Endodermal cell (in vitro differentiated cells): ENCODE measurements around the gene FCAR. TPM values are rescaled to one million over a fixed set of nuclear protein-coding genes. Genes with fewer than 3 reads are reported as not detected.
"Not testable (repeated sequence)": the region's sequence is repeated elsewhere in the genome, so short reads cannot be mapped to it uniquely, and the experiment has no call there.

ENCODE experiments used
- DNase-seq: peaks from one replicate; pipeline ENCODE4 v3.0.0-alpha.2; 2017
- H3K27ac ChIP-seq: 2 replicates; pipeline ENCODE4 v1.5.1; 2013; ENCODE audit warnings: mild to moderate bottlenecking, low read depth, low read length, moderate library complexity
- H3K27me3 ChIP-seq: 2 replicates; pipeline ENCODE4 v1.6.1; 2013; ENCODE audit warnings: mild to moderate bottlenecking, low read length, moderate library complexity; ENCODE audit not compliant: insufficient read depth, control insufficient read depth, poor library complexity, severe bottlenecking
- H3K36me3 ChIP-seq: 2 replicates; pipeline ENCODE4 v1.7.0; 2013; ENCODE audit warnings: mild to moderate bottlenecking, low read length, moderate library complexity; ENCODE audit not compliant: control insufficient read depth, insufficient read depth
- H3K4me1 ChIP-seq: one replicate; pipeline ENCODE4 v1.7.0; 2013; ENCODE audit warnings: low read length; ENCODE audit not compliant: control insufficient read depth, insufficient read depth
- H3K4me3 ChIP-seq: 2 replicates; pipeline ENCODE4 v1.5.1; 2013; ENCODE audit warnings: mild to moderate bottlenecking, low read length, moderate library complexity
- H3K9ac ChIP-seq: 2 replicates; pipeline ENCODE4 v1.6.1; 2013; ENCODE audit warnings: mild to moderate bottlenecking, low read length, moderate library complexity; ENCODE audit not compliant: poor library complexity, severe bottlenecking; ENCODE audit errors: extremely low read depth
- H3K9me3 ChIP-seq: 2 replicates; pipeline ENCODE4 v1.6.1; 2013; ENCODE audit warnings: mild to moderate bottlenecking, low read length, moderate library complexity; ENCODE audit not compliant: control insufficient read depth
- H3K27ac Mint-ChIP-seq: 2 replicates; pipeline ENCODE4 v1.8.0; 2020; ENCODE audit warnings: mixed read lengths
- H3K27me3 Mint-ChIP-seq: 2 replicates; pipeline ENCODE4 v1.8.0; 2021; ENCODE audit warnings: mild to moderate bottlenecking, mixed read lengths; ENCODE audit not compliant: insufficient read depth
- H3K36me3 Mint-ChIP-seq: 2 replicates; pipeline ENCODE4 v1.8.0; 2020; ENCODE audit warnings: low read depth, mixed read lengths
- H3K4me1 Mint-ChIP-seq: 2 replicates; pipeline ENCODE4 v1.8.0; 2020; ENCODE audit warnings: mixed read lengths
- H3K4me3 Mint-ChIP-seq: 2 replicates; pipeline ENCODE4 v1.8.0; 2020; ENCODE audit warnings: mild to moderate bottlenecking, moderate library complexity, mixed read lengths
- H3K9me3 Mint-ChIP-seq: 2 replicates; pipeline ENCODE4 v1.8.0; 2020; ENCODE audit warnings: mild to moderate bottlenecking, mixed read lengths
- CTCF ChIP-seq: fragments of 200-600 bp; sonication (generic); conservative IDR thresholded peaks from 2 replicates; pipeline ENCODE4 v1.5.0; 2021; ENCODE audit warnings: antibody characterized with exemption, mild to moderate bottlenecking
- WGBS, 2 experiments: methylation state at CpG; one replicate each; pipeline versions ENCODE4 v1.1.5 to v1.1.7; 2013; ENCODE audit warnings: missing lambda C conversion rate in 2 of 2, mixed read lengths in 1 of 2; ENCODE audit not compliant: insufficient coverage in 1 of 2, insufficient read length in 1 of 2; 5-methylcytosine and 5-hydroxymethylcytosine counted together
- long read RNA-seq, 4 experiments: library from polyadenylated mRNA in 2 of 4; library from RNA in 1 of 4; library from capped mRNA in 1 of 4; stranded (forward) in 3 of 4; unstranded in 1 of 4; transcript quantifications; one replicate each; pipeline ENCODE4 v2.0.0, GENCODE V29; 2020 to 2021; ENCODE audit warnings: inconsistent platforms in 1 of 4
- polyA plus RNA-seq, 2 experiments: library from polyadenylated mRNA; stranded (reverse); fragments of 50-300 nt; gene quantifications; one replicate each; pipeline ENCODE4 v1.2.3, GENCODE V29; 2013
- total RNA-seq, 2 donors: library from RNA; stranded (reverse); fragmentation: NEBNext Ultra II Directional in 1 of 2; extraction: Animal tissue kit (Norgen Biotek cat#: 25700) in 1 of 2; gene quantifications; 2 replicates in 1 of 2; 3 replicates in 1 of 2; pipeline ENCODE4 v1.2.1, GENCODE V29; 2021

FCAR gene
- not detected for total RNA-seq
- not detected for polyA plus RNA-seq (2013, experiment 1 of 2)
- not detected for polyA plus RNA-seq (2013, experiment 2 of 2)
- long read RNA-seq, experiment 1: 0 reads
- long read RNA-seq, experiment 2: 0 reads
- long read RNA-seq, experiment 3: 0 reads
- long read RNA-seq, experiment 4: 0 reads

GRCh38 chr19:54873990-54874389, at the start of gene FCAR:
FCAR (plus strand) TSS chr19:54874235; CDS start chr19:54874290, 55 bp downstream.
- Mint-ChIP-seq H3K9me3 (no peaks in the 10 kb centered on the region), H3K27ac (no peak within 1 kb of the TSS), H3K4me3 (no peak within 1 kb of the TSS), H3K36me3 (no peaks in the 10 kb centered on the region), H3K4me1 (peaks cover 8% of the 10 kb centered on the region), H3K27me3 (peaks cover 21% of the 10 kb centered on the region)
- no peaks in the 10 kb centered on the region for H3K9me3 ChIP-seq
- no peak for TF ChIP-seq CTCF
- no peaks in the 10 kb centered on the region for H3K36me3 ChIP-seq
- 75 to 80% methylated on average over 6 to 8 of the region's 8 CpGs for WGBS, 2 experiments
- H3K4me3 ChIP-seq: no peak within 1 kb of the TSS
- no peaks in the 10 kb centered on the region for H3K4me1 ChIP-seq
- DNase-seq: no peak
- H3K27ac ChIP-seq: no peak within 1 kb of the TSS
- H3K9ac ChIP-seq: no peak within 1 kb of the TSS
- H3K27me3 ChIP-seq: peaks cover 16% of the 10 kb centered on the region

GRCh38 chr19:54824416-54824815, 49.6 kb upstream of the FCAR start:
- H3K4me3 ChIP-seq, H3K4me3 Mint-ChIP-seq, H3K4me1 ChIP-seq, H3K27ac Mint-ChIP-seq, DNase-seq, H3K4me1 Mint-ChIP-seq, H3K36me3 ChIP-seq, H3K27me3 Mint-ChIP-seq, H3K36me3 Mint-ChIP-seq, H3K9me3 ChIP-seq, H3K27ac ChIP-seq, H3K27me3 ChIP-seq, H3K9ac ChIP-seq: not testable (repeated sequence)
- 33 to 62% methylated on average over 1 to 4 of the region's 4 CpGs for WGBS, 2 experiments
- H3K9me3 Mint-ChIP-seq: peaks cover 81% of the 10 kb centered on the region

GRCh38 chr19:54825326-54825725, 48.7 kb upstream of the FCAR start:
- H3K4me1 ChIP-seq, H3K4me3 ChIP-seq, DNase-seq, H3K36me3 ChIP-seq, H3K4me3 Mint-ChIP-seq, H3K27me3 ChIP-seq, H3K36me3 Mint-ChIP-seq, H3K9ac ChIP-seq, H3K27ac Mint-ChIP-seq, H3K9me3 ChIP-seq, H3K4me1 Mint-ChIP-seq, H3K27ac ChIP-seq, H3K27me3 Mint-ChIP-seq: not testable (repeated sequence)
- H3K9me3 Mint-ChIP-seq: peaks cover 78% of the 10 kb centered on the region
- 66 to 69% methylated on average over 3 to 5 of the region's 7 CpGs for WGBS, 2 experiments

- H3K36me3 ChIP-seq, H3K4me3 Mint-ChIP-seq, H3K4me3 ChIP-seq, H3K27me3 Mint-ChIP-seq, H3K9ac ChIP-seq, H3K4me1 Mint-ChIP-seq, H3K9me3 ChIP-seq, H3K27me3 ChIP-seq, H3K27ac Mint-ChIP-seq, H3K27ac ChIP-seq, H3K4me1 ChIP-seq, DNase-seq, H3K36me3 Mint-ChIP-seq: not testable (repeated sequence)
- WGBS, 2 experiments: 65 to 73% methylated on average over 3 to 6 of the region's 8 CpGs
- H3K9me3 Mint-ChIP-seq: peaks cover 73% of the 10 kb centered on the region
These were observed 46.0 kb upstream of the FCAR start for GRCh38 chr19:54828064-54828463.

- H3K27me3 ChIP-seq, H3K4me3 ChIP-seq, H3K9ac ChIP-seq, H3K4me1 ChIP-seq, DNase-seq, H3K27me3 Mint-ChIP-seq, H3K4me3 Mint-ChIP-seq, H3K27ac Mint-ChIP-seq, H3K27ac ChIP-seq, H3K36me3 ChIP-seq, H3K36me3 Mint-ChIP-seq, H3K4me1 Mint-ChIP-seq: not testable (repeated sequence)
- H3K9me3 ChIP-seq: peaks cover 21% of the 10 kb centered on the region
- H3K9me3 Mint-ChIP-seq: peaks cover 72% of the 10 kb centered on the region
- 87 to 89% methylated on average over 1 to 14 of the region's 14 CpGs for WGBS, 2 experiments
These were observed 41.5 kb upstream of the FCAR start, which contains the start of gene KIR2DS4 for GRCh38 chr19:54832496-54832895. KIR2DS4 (plus strand) TSS chr19:54832676.

GRCh38 chr19:54835126-54835525, 38.9 kb upstream of the FCAR start:
- not testable (repeated sequence) for H3K27ac ChIP-seq, H3K4me1 ChIP-seq, H3K36me3 ChIP-seq, H3K27me3 Mint-ChIP-seq, H3K4me3 Mint-ChIP-seq, DNase-seq, H3K9ac ChIP-seq, H3K4me1 Mint-ChIP-seq, H3K4me3 ChIP-seq, H3K36me3 Mint-ChIP-seq, H3K27ac Mint-ChIP-seq, H3K27me3 ChIP-seq
- peaks cover 63% of the 10 kb centered on the region for H3K9me3 Mint-ChIP-seq
- WGBS, 2 experiments: 78 to 92% methylated on average over 2 to 5 of the region's 5 CpGs
- peaks cover 21% of the 10 kb centered on the region for H3K9me3 ChIP-seq
